Endothelial cell of hepatic sinusoid (primary cell): ENCODE results near the gene TRIM67.

Experiments
- in situ Hi-C: cut with HindIII; loops from 2 replicates; pipeline ENCODE4 v1.10.0; 2017; ENCODE audit warnings: low sequenced_read_pairs

TRIM67 gene

DNA sequence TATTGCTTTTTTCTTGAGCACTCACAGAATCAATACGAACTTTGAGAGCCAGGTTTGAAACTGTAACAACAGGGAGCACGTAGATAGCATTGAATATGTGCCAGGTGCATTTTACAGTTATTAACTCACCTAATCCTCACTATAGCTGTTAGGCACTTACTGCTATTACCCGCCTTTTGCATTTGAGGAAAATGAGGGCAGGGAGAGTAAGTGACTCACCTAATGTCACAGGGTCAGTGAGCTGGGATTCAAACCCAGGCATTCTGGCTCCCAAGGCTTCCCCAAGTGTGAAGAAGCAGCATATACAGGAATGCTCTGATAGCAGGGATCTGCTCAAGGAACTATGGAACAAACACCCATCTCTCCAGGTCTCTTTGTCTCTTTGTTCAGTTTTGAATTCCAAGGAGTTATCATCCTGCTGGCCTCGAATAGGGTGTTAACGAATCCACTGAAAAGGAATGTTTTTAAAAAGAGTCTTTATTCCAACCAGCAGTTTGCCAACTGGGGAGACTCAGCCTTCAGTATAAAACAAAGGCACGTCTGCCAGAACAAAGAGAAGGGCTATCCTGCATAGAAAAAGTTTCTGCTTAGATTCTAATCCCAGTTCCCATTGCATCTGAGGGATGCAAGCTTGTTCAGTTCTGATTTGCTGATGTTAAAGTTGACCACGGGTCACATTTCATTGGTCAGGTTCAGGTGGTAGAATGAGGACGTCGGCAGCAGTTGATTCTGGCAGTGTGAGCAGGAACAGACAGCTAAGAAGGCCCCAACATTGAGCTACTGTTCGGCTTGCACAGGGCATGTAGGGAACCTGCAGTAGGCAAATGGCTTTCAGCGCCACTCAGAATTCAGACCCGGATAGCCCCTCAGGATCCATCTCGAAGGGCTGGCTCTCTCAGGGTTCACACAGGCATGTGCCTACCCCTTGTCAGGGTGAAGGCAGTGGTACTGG, 22.1 kb downstream of the TRIM67 start:
- in situ Hi-C loops: no loop called here

DNA sequence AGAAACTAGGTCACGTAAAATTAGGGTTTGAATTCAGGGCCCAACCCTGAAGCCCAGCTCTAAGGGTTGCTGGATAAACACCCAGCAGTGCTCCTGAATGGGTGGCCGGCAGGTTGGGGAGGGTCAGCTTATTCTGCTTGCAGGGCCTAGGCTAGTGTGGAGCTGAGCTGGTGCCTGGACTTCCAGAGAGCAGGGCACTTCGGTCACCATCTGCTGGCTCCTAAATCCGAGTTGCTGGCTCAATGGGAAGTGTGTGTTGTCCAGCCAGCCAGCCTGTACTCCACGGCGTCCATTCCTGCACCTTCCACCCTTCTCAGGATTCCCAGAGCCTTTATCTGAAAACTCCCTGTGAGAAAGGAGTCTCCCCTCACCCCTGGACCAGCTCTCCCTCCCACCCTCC, 23.0 kb downstream of the TRIM67 start:
- in situ Hi-C loops: no loop called here

DNA sequence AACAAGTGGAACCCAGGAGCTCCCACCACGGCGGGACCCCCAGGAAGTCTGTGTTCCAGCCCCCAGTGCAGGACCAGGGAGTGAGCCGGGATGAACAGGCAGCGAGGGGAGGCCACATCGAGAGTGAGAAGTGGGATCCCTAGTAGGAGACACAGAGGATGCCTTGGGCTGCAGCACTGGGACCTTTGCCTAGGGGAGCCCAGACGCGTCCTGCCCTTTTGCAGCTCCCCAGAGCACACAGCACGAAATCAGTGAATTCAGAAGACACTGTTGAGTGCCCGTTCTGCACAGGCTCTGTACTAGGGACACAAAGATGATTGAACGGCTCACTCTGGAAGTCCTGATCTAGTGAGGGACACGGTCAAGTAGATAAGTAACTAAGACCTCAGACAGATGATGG, 23.5 kb downstream of the TRIM67 start:
- in situ Hi-C loops: no loop called here

DNA sequence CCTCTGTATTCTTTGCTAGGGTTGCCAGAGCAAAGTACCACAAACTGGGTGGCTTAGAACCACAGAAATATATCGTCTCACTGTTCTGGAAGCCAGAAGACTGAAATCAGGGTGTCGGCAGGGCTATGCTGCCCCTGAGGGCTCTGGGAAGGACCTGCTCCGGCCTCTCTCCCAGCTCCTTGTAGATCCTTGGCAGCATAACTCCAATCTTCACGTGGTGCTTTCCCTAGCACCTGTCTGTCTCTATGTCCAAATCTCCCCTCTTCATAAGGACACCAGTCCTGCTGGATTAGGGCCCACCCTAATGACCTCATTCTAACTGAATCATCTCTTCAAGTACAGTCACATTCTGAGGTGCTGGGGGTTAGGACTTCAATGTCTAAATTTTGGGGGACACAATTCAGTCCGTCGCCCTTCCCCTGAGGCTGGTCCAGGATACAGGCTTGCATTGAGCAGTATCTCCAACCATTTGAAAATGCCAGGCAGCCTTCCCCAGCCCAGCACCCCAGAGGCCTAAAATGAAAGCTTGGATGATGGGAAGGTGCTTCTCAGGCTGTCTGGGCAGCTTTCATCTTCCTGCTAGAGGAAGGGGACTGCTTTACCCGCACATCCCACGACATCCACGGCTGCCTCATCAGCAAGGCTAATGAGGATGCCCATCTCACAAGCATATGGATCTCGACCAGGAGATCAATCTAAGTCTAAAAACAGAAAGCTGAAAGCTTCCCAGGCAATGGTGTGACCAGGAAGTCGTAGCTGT, 24.7 kb downstream of the TRIM67 start:
- in situ Hi-C loops: no loop called here

DNA sequence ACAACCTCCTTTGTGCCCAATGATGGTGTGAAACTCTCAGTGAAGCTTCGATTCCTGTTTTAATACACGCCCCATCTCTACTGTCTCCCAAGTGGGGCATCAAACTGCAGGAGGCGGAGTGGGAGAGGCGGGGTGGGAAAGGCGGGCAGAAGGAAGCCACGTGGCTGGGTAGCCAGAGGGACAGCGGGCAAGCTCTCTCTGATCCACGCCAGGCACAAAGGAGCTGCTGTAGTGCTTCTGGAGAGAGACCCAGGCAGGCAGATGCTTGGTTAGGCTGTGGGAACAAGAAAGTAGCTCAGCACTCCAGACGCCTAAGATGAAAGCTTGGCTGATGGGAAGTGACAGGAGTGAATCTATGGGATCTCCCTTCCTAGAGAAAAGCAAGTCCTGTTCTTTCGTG, 25.7 kb downstream of the TRIM67 start:
- in situ Hi-C loops: no loop called here

DNA sequence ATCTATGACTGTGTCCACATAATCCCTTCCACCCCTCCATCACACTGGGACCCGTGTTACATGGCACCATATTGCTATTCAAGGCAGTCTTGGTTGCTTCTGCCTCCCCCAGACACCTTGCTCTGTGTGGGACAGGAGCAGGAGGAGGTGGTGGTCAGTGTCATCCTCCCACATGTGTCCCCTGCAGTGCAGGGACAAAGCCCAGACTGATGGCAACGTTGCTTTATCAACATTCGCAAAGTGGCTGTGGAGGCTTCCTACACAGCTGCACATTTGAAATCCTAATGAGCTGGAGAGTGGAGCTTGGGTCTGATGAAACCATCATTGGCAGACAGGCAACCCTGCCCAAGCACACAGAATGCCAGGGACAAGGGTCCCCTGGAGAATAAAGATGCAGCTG, 26.2 kb downstream of the TRIM67 start:
- in situ Hi-C loops: no loop called here

DNA sequence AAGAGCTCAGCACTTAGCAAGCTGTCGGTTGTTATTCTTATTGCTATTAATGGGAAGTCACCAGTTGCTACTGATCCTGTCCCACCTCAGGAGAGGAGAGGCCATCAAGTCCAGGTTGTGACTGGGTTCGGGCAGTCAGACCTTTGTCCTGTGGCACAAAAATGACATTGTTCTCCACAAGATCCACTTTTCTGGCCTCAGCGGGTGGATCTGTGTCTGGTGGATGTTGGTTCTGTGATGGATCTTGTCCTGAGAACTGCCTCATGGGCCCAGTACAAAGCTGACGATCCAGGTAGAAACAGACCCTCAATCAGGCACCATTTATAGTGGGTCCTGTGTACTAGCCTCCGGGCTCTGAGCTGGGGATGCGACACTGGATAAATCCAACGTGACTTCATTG, 26.9 kb downstream of the TRIM67 start:
- in situ Hi-C loops: no loop called here

DNA sequence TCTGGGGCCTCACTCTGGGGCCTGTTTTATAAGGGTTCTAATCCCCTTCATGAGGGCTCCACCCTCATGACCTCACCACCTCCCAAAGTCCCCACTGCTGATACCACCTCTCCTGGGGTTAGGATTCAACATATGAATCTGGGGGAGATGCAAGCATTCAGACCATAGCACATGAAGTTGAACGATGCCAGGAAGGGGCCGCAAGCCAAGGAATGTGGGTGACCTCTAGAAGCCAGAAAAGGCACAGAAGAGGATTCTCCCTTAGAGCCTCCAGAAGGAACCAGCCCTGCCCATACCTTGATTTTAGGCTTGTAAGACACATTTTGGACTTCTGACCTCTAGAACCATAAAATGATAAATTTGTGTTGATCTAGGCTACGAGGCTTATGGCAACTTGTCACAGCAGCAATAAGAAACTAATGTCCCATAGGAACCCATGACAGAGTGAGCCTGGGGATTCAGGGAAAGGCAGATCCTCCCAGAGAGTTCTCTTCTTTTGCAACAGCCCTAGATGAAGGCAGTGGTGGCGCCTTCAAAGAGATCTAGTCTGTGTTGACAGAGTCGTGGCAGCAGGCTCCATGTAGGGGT, 27.9 kb downstream of the TRIM67 start:
- in situ Hi-C loops: no loop called here

DNA sequence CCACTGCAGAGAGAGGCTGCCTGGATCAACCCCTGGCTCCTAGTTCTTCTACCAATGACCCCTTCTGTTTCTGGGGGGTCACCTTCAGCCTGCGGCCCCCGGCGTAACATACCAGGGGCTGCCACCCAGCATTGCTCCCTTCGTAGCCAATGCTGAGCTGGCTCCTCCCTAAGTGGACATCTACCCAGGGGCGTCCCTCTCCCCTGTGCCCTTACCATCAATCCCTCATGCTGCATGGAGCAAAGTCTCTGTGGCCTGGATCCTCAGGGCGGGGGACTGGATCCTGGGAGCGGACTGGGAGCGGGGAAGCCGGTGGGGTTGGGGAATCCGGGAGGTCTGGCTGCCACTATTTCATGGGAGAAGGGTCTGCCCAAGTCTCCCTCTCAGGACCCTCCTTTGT, 28.6 kb downstream of the TRIM67 start:
- in situ Hi-C loops: no loop called here

DNA sequence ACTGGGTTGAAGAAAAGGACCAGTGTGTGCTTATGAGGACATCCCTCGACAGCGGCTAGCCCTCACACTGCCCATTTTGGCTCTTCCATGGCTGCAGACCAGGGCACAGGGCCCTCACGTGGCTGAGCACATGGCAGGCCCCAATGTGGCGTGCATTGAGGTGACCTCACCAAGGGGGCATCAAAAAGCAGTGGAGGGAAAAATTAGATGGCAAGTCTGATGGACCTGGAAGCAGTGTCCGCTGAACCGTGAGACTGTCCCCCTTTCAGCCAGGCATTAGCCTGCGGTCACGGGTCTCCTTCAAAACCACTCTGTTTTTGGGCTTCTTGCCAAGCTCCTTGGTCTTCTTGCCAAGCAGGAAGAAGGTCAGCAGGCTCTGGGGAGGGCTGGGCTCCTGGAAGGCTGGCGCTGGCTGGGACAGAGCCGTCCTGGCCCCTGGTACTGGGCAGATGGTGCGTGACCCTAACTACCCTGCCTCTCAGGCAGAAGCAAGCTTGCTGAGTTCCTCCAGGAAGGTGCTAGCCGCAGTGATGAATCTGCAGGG, 30.8 kb downstream of the TRIM67 start:
- in situ Hi-C loops: no loop called here

DNA sequence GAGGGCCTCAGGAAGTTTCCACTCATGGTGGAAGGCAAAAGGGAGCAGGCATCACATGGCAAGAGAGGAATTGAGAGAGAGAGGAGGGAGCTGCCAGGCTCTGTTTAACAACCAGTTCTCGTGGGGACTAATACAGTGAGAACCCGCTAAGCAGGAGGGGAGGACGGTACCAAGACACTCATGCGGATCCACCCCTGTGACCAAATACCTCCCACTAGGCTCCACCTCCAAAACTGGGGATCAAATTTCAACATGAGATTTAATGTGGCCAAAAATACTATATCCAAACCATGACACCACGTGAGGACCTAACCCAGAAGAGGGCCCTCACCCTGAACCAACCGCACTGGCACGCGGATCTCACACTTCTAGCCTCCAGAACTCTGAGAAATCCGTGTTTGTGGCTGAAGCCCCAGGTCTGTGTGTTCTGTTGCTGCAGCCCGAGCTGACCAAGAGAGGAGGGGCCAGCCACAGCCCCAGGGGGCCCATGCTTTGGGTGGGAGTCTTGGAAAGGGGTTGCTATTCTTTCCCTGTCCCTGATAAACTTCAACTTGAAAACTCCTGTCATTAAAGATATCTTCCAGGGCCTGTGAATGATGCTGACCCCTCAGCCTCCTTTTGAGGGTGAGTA, 32.0 kb downstream of the TRIM67 start:
- in situ Hi-C loops: no loop called here

DNA sequence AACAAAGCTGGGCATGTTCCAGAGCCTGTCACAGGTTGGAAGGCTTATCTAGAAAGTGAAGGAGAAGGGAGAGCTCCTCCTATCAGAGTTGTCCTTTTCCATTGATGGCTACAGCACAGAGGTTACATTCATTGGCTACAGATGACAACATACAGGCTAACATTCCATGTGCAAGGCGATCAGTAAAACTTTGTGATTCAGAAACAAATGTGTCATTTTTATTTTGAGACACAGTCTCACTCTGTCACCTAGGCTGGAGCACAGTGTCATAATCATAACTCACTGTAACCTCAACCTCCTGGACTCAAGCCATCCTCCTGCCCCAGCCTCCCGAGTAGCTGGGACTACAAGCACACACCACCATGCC, 32.6 kb downstream of the TRIM67 start:
- in situ Hi-C loops: no loop called here

DNA sequence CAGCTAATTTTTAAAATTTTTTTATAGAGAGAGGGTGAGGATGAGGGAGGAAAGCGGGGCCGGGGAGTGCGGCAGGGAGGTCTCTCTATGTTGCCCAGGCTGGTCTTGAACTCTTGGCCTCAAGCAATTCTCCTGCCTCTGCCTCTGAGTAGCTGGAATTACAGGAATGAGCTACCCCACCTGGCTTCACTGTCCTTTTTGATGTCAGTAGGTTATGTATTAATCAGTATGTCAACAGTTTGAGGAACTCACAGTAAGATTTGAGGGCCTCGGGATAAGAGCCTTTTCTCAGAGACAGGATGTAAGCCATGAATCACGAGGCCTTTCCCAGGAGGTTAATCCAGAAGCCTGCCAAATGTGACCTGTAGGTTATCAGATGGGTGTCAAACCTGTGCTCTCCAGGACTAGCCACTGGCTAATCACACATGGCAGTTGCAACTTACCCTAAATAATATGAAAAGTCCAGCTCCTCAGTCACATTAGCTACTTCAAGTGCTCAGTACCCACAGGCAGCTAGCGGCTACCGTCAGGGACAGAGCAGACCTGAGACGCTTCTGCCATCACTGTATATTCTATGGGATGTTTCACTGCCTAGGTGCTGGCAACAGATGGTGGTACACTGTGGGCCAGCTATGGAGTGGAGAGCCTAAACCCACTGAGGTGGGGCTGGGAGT, 33.1 kb downstream of the TRIM67 start:
- in situ Hi-C loops: loop anchor here (5.0 kb wide), 2 partner anchors 43 to 183 kb away; no protein-coding TSS in a partner anchor

DNA sequence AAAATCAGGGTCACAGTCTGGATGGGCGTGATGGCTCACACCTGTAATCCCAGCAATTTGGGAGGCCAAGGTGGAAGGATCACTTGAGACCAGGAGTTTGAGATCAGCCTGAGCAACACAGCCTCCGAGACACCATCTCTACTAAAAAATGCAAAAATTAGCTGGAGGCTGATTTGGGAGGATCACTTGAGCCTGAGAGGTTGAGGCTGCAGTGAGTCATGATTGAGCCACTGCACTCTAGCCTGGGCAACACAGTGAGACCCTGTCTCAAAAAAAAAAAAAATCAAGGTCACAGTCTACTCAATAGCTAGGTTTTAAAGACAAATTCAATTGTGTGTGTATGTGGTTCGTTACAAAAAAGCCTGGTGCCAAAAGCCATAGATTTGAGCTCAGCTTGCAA, 34.4 kb downstream of the TRIM67 start:
- in situ Hi-C loops: loop anchor here (5.0 kb wide), 2 partner anchors 44 to 184 kb away; no protein-coding TSS in a partner anchor

DNA sequence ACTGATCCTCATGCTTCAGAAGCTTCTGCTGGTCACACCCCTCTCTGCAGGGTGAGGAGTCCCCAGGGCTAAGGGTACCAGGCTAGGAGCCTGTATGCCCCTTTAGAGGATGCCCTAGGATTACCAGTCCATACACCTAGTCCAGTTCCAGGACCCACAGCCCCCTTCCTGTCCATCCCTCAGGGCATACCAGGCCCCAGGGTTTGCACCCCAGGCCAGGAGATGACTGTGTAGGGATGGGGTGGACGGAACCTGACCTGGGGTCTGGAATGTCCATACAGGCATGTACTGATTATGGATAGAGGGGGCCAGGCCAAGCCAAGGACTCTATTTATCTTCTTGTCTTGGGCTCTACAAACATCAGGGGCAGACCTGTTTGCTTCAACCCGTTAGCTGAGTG, 34.9 kb downstream of the TRIM67 start:
- in situ Hi-C loops: loop anchor here (5.0 kb wide), 2 partner anchors 44 to 184 kb away; no protein-coding TSS in a partner anchor

DNA sequence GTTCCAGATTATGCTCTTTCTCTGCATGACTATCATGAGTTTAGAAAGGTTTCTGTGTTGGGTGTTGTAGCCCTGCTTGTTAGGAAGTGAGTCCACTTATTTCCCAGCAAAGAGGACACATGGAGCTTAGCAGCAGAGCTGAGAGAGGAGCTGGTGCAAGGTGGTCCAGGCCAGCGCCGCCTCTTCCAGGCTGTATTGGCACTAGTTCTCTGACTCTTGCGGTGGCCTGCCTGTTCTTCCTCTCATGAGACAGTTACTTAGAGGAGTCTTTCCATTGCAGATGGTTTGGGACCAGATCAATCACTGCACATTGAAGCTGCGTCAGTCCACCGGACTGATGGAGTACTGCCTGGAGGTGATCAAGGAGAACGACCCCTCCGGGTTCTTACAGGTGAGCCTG, 38.0 kb downstream of the TRIM67 start:
- in situ Hi-C loops: loop anchor here (5.0 kb wide), 2 partner anchors 48 to 188 kb away; no protein-coding TSS in a partner anchor

DNA sequence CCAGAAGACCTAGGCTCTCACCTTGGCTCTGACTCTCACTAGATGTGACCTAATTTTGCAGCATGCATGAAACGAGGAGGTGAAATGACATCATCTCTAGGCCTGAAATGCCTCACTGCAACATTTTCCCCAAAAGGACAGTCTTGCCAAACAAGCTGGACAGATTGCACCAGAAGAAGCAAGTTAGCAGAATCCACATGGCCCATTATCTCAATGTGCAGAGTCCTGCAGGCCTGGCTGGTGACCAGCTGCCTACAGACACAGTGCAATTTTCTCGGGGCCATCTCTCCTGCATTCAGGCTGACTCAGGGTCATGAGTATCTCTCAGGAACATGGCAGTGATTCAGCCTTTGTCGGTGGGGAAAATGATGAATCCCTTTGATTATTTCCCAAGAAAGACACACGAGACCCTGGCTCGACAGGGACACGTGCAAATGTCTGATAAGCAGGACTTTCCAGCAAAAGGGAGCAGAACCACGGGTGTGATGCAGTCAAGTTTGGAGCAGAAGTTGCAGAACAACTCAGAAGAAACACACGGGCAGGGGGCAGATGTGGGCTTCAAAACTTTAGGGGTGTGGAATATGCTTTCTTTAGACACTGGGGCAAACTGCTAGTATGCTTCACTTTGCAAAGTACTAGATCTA, 38.7 kb downstream of the TRIM67 start:
- in situ Hi-C loops: no loop called here

DNA sequence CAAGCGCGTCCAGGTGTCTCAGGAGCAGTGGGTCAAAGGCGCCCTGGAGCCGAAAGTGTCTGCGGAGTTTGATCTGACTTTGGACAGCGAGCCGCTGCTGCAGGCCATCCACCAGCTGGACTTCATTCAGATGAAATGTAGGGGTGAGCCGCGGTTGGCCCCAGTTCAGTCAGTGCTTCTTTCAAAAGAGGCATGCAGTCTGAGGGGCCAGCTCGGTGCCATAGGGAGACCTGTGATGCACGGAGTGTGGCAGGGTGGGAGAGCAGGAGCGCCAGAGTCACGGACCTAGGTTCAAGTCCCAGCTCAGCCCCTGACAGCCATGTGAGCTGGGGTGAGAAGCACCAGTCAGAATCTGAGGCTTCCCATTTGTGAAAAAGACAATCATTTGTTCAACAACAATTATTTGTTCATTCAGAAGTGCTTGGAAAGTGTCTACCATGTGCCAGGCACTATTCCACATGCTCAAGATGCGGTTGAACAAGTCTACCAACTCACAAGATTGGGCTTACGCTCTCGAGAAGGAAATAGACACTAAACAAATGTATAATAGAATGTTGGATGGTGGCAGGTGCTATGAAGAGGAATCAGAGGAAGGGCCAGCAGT, 39.6 kb downstream of the TRIM67 start:
- in situ Hi-C loops: no loop called here

DNA sequence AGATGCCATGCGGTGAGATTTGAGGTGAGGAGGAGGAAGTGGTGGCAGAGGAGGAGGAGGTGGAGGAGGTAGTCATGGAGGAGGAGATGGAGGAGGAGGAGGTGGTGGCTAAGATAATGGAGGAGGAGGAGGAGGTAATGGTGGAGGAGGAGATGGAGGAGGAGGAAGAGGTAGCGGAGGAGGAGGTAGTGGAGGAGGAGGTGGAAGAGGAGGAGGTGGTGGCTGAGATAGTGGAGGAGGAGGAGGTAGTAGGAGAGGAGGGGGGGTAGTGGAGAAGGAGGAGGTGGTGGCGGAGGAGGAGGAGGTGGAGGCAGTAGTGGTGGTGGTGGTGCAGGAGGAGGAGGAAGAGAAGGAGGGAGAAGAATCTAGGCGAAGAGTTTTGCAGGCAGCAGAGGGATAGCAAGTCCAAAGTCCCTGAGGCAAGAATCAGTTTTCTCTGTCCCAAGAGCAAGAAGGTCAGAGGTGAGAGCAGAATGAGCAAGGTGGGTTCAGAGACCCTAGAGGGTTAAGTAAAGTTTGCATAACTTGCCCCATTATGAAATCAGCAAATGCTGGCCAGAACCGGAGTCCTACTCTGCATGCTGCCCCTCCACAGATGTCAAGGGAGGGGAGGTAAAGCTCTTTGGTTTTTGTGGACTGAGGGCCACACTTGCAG, 40.2 kb downstream of the TRIM67 start:
- in situ Hi-C loops: no loop called here
